Neural progenitor cell (in vitro differentiated cells): ENCODE data around the gene SEC16A.

Experiments used
- EZH2 ChIP-seq: fragments of 200-600 bp; sonication (generic); IDR thresholded peaks from 2 replicates; pipeline ENCODE4 v1.6.1; 2017; ENCODE audit warnings: antibody characterized with exemption, mild to moderate bottlenecking, moderate library complexity
- EZH2phosphoT487 ChIP-seq: fragments of 200-600 bp; sonication (generic); IDR thresholded peaks from 2 replicates; pipeline ENCODE4 v1.6.1; 2017; ENCODE audit warnings: antibody characterized with exemption
- TF ChIP-seq, protein P1 (sequence below): fragments of 200-600 bp; sonication (generic); IDR thresholded peaks from 2 replicates; pipeline ENCODE4 v1.5.1; 2017; ENCODE audit warnings: antibody characterized with exemption, mild to moderate bottlenecking

DNA sequence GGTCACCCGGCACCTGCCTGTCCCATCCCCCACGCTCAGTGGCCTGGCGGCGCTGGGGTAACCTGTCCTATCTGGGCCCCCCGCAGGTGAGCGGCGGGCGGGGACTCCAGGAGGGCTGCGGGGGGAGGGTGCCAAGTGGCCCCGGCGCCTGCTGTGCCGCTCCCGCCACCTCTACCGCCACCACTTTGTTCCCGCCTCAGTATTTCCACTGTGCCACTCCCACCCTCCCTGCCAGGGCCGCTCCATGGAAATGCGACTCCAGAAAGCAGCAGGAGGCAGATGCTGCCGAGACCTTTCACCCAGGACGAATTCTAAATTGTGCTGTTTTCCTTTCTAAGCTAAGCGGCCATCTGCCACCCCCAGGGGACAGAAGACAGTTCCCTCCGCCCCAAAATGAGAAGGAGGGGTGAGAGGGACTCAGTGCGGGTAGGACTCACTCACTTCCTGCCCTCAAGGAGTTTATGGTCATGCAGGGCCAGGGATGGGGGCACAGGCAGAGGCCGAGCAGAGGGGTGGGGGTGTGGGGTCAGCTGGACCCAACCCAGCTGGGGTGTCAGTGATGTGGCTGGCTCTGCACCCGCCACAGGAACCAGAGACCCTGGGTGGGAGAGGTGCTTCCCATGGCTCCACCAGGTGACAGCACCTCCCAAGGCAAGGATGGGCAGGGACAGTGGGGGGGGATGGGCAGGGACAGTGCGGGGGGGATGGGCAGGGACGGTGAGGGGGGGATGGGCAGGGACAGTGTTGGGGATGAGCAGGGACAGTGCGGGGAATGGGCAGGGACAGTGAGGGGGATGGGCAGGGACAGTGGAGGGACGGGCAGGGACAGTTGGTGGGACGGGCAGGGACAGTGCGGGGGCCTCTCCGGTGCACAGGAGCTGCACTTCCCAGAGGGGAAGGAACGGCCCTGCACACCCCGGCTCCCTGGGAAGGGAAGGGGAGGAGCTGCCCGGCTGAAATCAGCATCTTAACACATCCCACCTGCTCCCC lies 45.2 kb upstream of the SEC16A start:
- TF ChIP-seq, protein P1, sequence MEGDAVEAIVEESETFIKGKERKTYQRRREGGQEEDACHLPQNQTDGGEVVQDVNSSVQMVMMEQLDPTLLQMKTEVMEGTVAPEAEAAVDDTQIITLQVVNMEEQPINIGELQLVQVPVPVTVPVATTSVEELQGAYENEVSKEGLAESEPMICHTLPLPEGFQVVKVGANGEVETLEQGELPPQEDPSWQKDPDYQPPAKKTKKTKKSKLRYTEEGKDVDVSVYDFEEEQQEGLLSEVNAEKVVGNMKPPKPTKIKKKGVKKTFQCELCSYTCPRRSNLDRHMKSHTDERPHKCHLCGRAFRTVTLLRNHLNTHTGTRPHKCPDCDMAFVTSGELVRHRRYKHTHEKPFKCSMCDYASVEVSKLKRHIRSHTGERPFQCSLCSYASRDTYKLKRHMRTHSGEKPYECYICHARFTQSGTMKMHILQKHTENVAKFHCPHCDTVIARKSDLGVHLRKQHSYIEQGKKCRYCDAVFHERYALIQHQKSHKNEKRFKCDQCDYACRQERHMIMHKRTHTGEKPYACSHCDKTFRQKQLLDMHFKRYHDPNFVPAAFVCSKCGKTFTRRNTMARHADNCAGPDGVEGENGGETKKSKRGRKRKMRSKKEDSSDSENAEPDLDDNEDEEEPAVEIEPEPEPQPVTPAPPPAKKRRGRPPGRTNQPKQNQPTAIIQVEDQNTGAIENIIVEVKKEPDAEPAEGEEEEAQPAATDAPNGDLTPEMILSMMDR, result no peak
- TF ChIP-seq EZH2 (no peak), EZH2phosphoT487 (no peak)
